Measurements from ENCODE around the gene PDZRN3. TPM values are rescaled to one million over a fixed set of nuclear protein-coding genes. Genes with fewer than 3 reads are reported as not detected.

PDZRN3 gene
- 53.7 and 59.6 TPM in 2 replicates for total RNA-seq

DNA sequence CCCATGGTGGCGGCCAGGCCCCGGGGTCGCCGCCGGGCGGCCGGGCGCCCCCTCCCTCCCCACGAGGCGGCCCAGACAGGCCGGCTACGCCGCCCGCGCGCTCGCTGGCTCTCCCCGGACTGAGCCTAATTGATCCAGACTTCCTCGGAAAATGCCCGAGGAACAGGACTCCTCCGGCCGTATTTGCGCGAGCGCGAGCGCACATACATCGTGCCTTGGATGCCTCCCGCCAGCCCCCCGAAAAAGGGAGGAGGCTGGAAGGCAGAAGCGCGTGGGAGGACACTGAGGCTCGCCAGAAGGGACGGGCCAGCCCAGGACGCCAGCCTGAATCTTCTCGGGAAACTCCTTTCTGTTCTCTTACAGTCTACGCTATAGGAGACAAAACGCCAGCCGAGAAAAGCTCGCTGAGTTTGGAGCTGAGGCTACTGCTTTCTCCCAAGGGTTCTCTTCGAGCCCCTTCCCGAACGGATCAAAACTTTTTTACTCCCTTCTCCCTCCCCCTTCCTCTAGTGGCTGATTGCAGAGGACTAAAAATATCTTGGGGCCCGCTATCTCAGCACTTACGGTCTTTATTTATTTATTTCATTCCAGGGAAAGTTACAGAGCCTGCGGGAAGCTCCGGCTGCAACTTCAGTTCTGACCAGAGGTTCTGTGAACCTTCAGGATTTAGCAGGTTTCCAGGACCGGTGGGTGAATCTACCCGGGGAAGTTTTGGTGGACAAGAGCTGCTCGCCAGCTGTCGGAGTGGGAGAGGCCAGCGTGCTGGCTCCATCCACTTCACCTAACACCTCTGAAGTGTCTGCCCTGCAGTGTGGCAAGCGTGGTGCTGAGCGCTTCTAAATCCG, at the start of gene PDZRN3:
Gene PDZRN3, minus strand, starts transcription at position 121 of the 845 bp plus-strand sequence.

